Urinary bladder (tissue), 4 donors: ENCODE data around the gene PLD3. TPM values are rescaled to one million over a fixed set of nuclear protein-coding genes. Genes with fewer than 3 reads are reported as not detected.

Source experiments
- DNase-seq: peaks from one replicate; pipeline ENCODE4 v3.0.0-alpha.2; 2015; ENCODE audit errors: extremely low spot score
- H3K27ac ChIP-seq: one replicate; pipeline ENCODE4 v1.5.1; 2013; ENCODE audit warnings: low read depth, mild to moderate bottlenecking, moderate library complexity
- H3K36me3 ChIP-seq: one replicate; pipeline ENCODE4 v1.6.1; 2013; ENCODE audit warnings: mild to moderate bottlenecking, moderate library complexity; ENCODE audit not compliant: insufficient read depth
- H3K4me1 ChIP-seq: one replicate; pipeline ENCODE4 v1.6.1; 2013; ENCODE audit warnings: mild to moderate bottlenecking, moderate library complexity; ENCODE audit not compliant: insufficient read depth
- H3K4me3 ChIP-seq: one replicate; pipeline ENCODE4 v1.5.1; 2013; ENCODE audit warnings: low read depth, low read length
- WGBS: extraction: QIAGEN DNeasy Blood & Tissue Kit; methylation state at CpG from one replicate; pipeline ENCODE4 v1.1.7; 2013; 5-methylcytosine and 5-hydroxymethylcytosine counted together
- polyA plus RNA-seq: library from polyadenylated mRNA; stranded (reverse); fragments of 200-250 nt; gene quantifications from one replicate; pipeline ENCODE4 v1.2.3, GENCODE V29; 2013
- total RNA-seq: library from RNA; depleted of rRNA; stranded (reverse); fragments of >200 nt; gene quantifications from one replicate; pipeline ENCODE4 v1.2.3, GENCODE V29; 2014
- donor health status: healthy with polysubstance abuse.
- donor health status: healthy.

Gene PLD3
- total and polyA plus RNA-seq, 2 donors = 133 to 289 TPM

DNA sequence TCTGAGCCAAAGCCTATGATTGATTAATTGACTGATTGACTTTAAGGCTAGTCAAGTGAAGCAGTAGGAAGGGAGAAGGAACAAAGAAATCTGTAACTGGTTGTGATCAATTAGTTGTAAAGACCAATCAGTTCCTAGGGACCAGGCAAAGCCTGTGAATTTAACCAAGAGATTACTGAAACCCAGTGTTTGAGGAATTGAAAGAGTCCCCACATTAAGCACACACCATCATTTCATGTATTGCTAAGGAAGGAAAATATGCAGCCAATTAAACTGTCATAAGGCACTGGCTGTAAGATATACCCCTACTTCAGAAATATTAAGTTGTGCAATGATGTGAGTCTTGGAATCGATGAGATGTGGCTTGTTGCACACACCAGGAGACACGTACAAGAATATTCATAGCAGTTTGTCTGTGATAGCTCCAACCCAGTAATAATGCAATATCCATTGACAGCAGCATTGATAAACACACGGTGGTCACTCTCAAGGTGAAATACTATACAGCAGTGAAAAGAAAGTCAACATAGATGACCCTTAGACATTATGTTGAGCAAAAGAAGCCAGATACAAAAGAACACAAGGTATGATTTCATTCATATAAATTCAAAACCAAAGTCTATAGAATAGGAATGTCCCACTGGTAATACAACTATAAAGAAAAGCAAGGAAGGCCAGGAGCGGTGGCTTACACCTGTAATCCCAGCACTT, 9.3 kb upstream of the PLD3 start:
- Histone ChIP-seq H3K4me1 (no peaks in the 10 kb centered on the region), H3K36me3 (peaks cover 3% of the 10 kb centered on the region), H3K4me3 (no peak overlapping the region), H3K27ac (no peak overlapping the region)
- DNase-seq = no peak
- WGBS = 96% methylated on average over 4 of the region's 4 CpGs

DNA sequence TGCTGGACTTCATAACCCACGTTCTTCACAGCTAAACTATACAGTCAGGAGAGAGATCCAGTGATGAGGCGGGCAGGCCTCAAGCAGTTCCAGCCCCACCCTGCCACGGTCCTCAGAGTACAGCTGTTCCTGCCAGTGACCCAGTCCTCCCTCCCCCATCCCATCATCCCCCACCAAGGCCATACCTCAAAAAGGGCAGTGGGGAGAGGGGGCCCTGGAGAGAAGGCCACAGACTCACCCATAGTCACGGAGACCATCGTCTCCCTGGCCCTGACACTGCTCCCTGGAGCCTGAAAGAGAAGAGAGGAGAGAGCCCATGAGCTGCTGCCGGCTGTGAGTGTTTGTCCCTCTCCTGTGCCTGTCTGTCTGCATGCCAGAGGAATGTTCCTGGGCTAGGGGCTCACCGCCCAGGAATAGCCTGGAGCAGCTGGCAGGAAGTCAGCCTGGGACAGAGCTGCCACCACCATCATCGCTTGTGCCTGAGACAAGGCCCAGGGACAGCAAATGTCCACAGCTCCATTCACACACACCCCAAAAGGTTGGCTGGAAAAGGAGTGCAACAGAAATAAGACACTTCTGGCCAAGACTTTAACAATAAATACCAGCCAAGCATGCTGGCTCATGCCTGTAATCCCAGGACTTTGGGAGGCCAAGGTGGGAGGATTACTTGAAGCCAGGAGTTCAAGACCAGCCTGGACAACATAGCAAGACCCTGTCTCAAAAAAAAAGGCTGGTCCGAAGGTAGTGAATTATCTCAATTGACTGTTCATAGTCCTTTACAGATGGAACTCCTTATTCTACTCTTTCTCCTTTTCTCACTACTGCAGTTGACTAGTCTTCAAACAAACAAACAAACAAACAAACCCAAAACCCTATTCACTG, 6.7 kb upstream of the PLD3 start:
- DNase-seq = no peak
- Histone ChIP-seq H3K4me3 (no peak overlapping the region), H3K27ac (no peak overlapping the region), H3K4me1 (no peaks in the 10 kb centered on the region), H3K36me3 (no peaks in the 10 kb centered on the region)
- 63% methylated on average over 9 of the region's 9 CpGs for WGBS

DNA sequence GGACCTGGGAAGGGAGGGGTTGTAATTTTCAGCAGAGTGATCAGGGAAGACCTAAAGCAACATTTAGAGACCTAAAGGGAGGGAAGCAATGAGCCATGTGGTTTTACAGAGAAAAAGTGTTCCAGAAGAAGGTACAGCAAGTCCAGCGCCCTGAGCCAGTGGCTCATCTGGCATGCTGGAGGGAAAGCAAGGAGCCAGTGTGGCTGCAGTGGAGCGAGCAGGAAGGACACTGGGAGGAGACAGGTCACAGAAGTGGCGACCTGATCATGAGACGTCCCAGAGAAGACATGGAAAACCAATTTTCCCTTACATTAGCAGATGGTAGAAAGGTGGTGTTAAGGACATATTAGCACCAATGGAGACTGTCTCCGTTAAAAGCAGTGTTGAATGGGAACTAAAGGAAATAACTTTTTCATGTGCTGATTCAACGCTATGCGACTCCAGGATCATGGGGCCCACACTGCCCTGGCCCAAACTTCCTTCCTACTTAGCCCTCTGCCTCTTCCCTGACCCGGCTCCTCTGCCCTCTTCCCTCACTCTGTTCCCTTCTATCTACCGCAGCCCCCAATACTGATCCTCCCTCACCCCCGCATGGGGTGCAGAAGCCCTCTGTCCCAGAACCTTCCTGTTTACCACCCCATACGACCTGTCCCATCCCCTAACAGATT, 5.7 kb upstream of the PLD3 start:
- H3K4me1 ChIP-seq = no peaks in the 10 kb centered on the region
- H3K36me3 ChIP-seq = no peaks in the 10 kb centered on the region
- no peak overlapping the region for H3K27ac ChIP-seq
- no peak for DNase-seq
- WGBS = 87% methylated on average over 11 of the region's 11 CpGs
- H3K4me3 ChIP-seq = no peak overlapping the region

DNA sequence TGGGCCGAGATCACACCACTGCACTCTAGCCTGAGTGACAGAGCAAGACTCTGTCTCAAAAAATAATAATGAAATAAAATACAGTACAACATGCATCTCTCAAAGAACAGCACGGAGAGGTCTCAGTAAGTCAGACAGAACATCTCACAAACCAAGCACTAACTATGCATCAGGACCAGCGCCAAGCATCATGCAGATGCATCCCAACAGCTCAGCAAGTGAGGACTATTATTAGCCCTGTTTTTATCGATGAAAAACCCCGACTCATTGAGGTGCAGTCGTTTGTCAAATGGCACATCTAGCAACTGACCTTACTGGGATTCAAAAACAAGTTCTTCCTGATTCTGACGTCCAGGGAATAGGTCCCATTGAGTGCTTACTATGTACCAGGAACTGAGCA, 4.1 kb upstream of the PLD3 start:
- Histone ChIP-seq H3K27ac (no peak overlapping the region), H3K36me3 (no peaks in the 10 kb centered on the region), H3K4me1 (no peaks in the 10 kb centered on the region), H3K4me3 (no peak overlapping the region)
- 80% methylated on average over 7 of the region's 7 CpGs for WGBS
- DNase-seq = no peak

DNA sequence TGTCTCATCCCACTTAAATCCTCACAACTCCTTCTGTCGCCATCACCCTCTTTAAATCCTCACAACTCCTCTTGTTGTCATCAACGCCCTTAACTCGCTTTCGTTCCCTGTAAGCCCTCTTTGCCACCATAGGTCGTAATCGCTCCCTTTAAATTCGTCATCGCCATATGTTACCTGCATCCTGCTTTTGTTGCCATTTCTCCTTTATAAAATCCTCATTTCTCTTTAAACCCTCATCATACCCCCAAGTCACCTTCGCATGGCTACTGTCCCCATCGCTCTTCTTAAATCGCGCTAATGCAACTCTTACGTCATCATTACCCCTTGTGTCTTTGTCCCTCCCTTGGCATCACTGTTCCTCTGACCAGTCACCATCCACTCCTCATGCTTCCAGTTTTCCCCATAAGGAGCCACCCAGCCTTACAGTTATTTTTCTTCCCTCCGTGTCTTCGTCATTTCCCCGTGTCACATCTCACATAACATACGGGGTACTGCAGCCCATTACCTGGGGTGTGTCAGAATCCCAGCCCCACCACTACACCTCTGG, 539 bp downstream of the PLD3 start:
- 21% methylated on average over 17 of the region's 17 CpGs for WGBS
- Histone ChIP-seq H3K36me3 (no peaks in the 10 kb centered on the region), H3K4me3 (peak overlapping the region; percentile 48), H3K4me1 (no peaks in the 10 kb centered on the region), H3K27ac (no peak overlapping the region)
- no peak for DNase-seq

DNA sequence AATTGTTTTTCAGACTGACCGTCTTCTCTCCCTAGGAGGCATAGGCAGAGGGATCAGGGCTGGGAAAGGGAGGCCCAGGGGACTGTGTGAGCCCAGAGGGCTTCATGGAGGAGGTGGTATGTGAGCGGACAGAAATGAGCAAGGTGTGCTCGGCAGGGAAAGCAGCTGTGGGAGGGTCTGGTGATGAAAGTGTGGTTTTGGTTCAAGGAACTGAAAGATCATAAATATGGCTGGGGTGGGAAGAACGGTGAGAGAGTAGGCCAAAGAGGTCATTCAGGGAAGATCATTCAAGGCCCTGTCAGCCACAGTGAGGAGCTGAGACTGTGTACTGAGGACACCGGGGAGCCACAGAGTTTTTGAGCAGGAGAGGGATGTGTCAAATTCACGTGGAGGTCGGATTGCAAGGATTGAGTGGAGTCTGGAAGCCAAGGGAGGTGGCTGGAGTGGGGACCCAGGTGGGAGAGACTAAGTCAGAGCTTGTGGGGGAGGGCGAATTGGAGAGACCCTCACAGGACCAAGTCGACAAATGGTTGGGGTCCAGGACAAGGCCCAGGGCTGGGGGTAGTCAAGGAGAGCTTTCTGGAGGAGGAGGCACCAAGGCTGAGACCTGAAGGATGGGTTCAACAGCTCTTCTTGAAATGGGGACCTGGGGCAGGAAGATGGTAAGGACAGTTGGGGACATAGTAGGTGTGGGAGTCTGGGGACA, 7.6 kb downstream of the PLD3 start:
- 83% methylated on average over 9 of the region's 9 CpGs for WGBS
- DNase-seq = no peak
- Histone ChIP-seq H3K36me3 (no peaks in the 10 kb centered on the region), H3K4me1 (peaks cover 2% of the 10 kb centered on the region), H3K4me3 (no peak overlapping the region), H3K27ac (no peak overlapping the region)

DNA sequence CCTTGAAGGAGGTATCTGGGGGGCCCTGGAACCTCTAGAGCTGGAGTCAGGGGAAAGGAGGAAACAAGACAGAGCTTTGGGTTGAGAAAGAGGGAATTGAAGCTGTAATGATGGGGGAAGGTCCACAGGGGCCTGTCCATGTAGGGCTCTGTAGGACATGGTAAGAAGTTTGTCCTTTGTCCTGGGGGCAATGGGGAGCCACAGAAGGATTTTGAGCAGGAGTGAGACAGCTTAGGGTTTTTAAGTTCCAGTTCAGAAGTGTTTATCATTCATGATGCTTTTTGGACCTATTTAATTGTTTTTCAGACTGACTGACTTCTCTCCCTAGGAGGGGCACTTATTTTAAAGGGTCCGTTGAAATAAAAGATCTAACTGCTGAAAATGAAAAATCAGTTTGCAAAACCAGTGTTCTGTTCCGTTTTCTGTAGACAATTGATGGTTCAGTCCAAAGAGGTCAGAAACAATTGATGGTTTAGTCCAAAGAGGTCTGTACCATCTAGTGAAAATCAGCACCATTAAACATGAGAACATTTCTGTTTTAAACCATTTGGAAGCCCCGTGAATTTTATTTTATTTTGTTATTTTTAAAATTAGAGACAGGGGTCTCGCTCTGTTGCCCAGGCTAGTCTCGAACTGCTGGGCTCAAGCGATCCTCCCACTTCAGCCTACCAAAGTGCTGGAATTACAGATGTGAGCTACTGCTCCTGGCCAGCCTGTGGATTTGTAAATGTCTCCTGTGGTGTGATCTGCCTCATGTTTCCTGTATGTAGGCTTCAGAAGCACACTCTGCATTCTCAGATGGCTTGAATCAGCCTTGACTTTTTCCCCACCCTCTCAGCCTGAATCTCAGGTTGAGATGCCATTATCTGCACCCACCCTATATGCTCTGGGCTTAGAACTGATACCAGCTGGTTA, 8.4 kb downstream of the PLD3 start:
- Histone ChIP-seq H3K4me1 (peaks cover 2% of the 10 kb centered on the region), H3K4me3 (no peak overlapping the region), H3K36me3 (no peaks in the 10 kb centered on the region), H3K27ac (no peak overlapping the region)
- no peak for DNase-seq
- 81% methylated on average over 6 of the region's 6 CpGs for WGBS

DNA sequence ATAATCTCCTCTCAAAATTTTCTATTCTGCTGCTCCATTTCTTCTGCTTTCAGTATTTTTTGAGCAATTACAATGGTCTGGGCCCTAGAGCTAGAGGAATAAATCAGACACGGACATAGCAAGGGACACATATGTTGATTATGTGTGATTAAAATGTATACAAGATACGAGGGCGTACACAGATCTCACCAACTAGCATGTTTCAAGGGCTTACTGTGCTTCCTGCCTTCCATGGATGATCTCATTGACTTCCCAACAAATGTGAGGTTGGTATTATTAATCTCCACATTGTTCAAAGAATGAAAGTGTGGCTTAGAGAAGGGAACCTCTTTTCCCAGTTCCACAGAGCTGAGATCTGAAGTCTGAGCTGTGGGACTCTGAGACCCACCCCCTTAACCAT, 9.1 kb downstream of the PLD3 start:
- Histone ChIP-seq H3K36me3 (no peaks in the 10 kb centered on the region), H3K27ac (no peak overlapping the region), H3K4me3 (no peak overlapping the region), H3K4me1 (peaks cover 2% of the 10 kb centered on the region)
- 63% methylated on average over 3 of the region's 3 CpGs for WGBS
- DNase-seq = no peak

DNA sequence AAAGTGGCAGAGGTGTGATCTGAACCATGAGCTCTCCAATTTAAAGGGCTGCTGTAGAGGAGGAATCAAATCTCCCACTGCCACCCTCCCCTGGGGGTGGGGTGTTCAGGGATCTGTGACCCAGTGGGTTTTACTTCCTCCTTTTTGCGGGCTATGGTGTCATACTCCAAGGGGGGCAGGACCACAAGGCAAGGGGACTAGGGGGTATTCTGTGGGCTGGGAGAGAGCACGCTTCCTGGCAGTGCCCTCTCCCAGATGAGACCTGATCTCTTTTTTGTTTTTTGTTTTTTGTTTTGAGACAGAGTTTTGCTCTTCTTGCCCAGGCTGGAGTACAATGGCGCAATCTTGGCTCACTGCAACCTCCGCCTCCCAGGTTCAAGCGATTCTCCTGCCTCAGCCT, 10.3 kb downstream of the PLD3 start:
- no peaks in the 10 kb centered on the region for H3K36me3 ChIP-seq
- no peak overlapping the region for H3K27ac ChIP-seq
- WGBS = 92% methylated on average over 5 of the region's 5 CpGs
- H3K4me1 ChIP-seq = peaks cover 2% of the 10 kb centered on the region
- no peak for DNase-seq
- H3K4me3 ChIP-seq = no peak overlapping the region

DNA sequence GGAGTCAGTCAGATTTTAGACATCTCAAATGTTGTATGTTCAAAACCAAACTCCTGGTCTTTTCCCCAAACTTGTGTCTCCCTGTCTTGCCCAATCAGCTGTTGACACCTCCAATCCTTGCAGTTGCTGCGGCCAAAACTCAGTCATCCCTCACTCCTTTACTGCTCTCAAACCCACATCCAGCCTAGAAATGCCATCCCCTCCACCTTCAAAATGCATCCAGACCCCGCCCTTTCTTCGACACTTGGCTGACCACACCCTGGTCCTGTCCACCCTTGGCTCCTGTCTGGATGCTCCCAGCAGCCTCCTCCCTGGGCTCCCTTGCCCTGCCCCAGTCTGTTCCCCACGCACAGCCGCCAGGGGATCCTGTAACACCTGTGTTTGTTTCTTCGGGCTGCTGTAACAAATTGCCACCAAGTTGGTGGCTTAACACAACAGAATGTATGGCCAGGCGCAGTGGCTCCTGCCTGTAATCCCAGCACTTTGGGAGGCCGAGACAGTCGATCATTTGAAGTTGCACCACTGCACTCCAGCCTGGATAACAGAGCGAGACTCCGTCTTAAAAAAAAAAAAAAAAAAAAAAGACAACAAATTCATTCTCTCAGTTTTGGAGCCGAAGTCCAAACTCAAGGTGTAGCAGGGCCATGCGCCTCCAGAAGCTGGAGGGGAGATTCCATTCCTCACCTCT, 11.7 kb downstream of the PLD3 start:
- Histone ChIP-seq H3K36me3 (no peaks in the 10 kb centered on the region), H3K4me3 (no peak overlapping the region), H3K4me1 (no peaks in the 10 kb centered on the region), H3K27ac (no peak overlapping the region)
- DNase-seq = no peak
- 87% methylated on average over 13 of the region's 13 CpGs for WGBS

DNA sequence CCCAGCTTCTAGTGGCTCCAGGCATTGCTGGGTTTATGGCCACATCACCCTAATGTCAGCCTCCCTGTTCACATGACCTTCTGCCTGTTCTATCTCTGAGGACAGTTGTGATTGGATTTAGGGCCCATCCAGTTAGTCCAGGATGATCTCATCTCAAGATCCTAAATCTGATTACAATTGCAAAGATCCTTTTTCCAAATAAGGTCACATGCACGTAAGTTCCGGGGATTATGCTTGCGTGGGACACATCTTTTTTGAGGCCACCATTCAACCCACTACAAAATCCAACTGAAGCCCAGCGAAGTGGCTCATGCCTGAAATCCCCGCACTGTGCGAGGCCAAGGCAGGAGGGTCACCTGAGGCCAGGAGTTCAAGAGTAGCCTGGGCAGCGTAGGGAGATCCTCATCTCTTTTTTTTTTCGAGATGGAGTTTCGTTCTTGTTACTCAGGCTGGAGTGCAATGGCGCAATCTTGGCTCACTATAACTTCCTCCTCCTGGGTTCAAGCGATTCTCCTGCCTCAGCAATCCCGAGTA, 12.3 kb downstream of the PLD3 start:
- WGBS = 87% methylated on average over 12 of the region's 12 CpGs
- DNase-seq = no peak
- no peaks in the 10 kb centered on the region for H3K36me3 ChIP-seq

DNA sequence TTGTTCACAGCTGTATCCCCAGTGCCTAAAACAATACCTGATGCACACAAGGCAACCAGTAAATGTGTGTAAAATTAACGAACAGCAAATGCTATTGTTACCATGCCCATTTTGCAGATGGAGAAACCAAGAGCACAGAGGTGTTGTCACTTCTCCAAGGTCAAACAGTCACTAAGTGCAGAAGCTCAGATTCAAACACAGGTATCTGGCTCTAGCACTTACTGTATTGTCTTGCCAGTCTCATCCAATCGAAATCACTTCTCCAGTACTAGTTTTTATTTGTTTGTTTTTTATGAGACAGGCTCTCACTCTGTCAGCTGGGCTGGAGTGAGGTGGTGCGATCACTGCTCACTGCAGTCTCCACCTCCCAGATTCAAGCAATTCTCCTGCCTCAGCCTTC, 13.7 kb downstream of the PLD3 start:
- 86% methylated on average over 3 of the region's 3 CpGs for WGBS
- Histone ChIP-seq H3K4me1 (no peaks in the 10 kb centered on the region), H3K4me3 (no peak overlapping the region), H3K36me3 (no peaks in the 10 kb centered on the region), H3K27ac (no peak overlapping the region)
- DNase-seq = no peak

More for the DNA sequence above, 12.3 kb downstream of the PLD3 start:
- no peak overlapping the region for H3K27ac ChIP-seq
- no peaks in the 10 kb centered on the region for H3K4me1 ChIP-seq
- no peak overlapping the region for H3K4me3 ChIP-seq
